ENCODE measurements around the gene CPN2. TPM values are rescaled to one million over a fixed set of nuclear protein-coding genes. Genes with fewer than 3 reads are reported as not detected.

CPN2 gene
- total and polyA plus RNA-seq, 2 of the 13 experiments (the other 11 are each of a cell fraction or from before 2014, with no cell fraction given), result 26.7 to 27.7 TPM

DNA sequence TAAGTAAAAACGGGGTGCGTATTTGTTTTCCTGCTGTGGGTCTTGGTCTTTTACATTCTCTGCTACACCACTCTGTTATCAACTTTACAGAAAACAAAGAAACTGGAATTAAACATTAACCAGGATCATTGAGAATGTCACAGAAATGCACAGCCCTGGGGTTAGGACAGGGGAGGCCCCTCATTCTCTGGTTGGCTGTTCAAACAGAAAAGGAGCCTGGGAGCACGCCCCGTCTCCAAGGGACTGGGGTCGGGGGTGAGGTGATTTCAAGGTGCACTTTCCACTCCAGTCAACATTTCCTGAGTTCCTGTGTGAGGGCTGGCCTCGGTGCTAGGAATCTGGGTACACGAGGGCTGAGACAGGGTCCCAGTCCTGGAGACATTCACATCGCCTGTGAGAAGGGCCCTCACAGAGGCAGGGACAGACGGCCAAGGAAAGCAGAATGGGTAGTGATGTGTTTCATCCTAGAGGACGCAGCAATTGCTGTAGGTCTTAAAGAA, 30.3 kb downstream of the CPN2 start (continued):
- TF ChIP-seq CC2D1A (CRISPR knock-in tag; IDR thresholded peaks at IDR 0.05) (no peak), ESRRA (CRISPR knock-in tag; IDR thresholded peaks at IDR 0.05; ENCODE audit: low read depth) (peak; percentile 77), SRF (IDR thresholded peaks at IDR 0.05; ENCODE audit: low read depth, low read length) (no peak), ZFYVE20 (CRISPR knock-in tag; IDR thresholded peaks at IDR 0.05; ENCODE audit: borderline replicate concordance, low read depth) (no peak), ZMYM4 (CRISPR knock-in tag; IDR thresholded peaks at IDR 0.05) (peak; percentile 74), ZNF556 (CRISPR knock-in tag; IDR thresholded peaks at IDR 0.05; ENCODE audit: borderline replicate concordance) (no peak), BRCA1 (CRISPR knock-in tag; IDR thresholded peaks at IDR 0.05) (no peak), MAF1 (CRISPR knock-in tag; IDR thresholded peaks at IDR 0.05; ENCODE audit: borderline replicate concordance) (no peak), REXO4 (CRISPR knock-in tag; IDR thresholded peaks at IDR 0.05; ENCODE audit: borderline replicate concordance) (no peak), ADNP (CRISPR knock-in tag; IDR thresholded peaks at IDR 0.05) (no peak), ZNF75D (CRISPR knock-in tag; IDR thresholded peaks at IDR 0.05; ENCODE audit: borderline replicate concordance) (no peak), ZNF331 (CRISPR knock-in tag; IDR thresholded peaks at IDR 0.05) (peak; percentile 47; the same call in 1 of the 2 replicates), NR3C1 (CRISPR knock-in tag; IDR thresholded peaks at IDR 0.05) (no peak), HDAC6 (IDR thresholded peaks at IDR 0.05; ENCODE audit: low read depth, low read length) (no peak), ZNF251 (CRISPR knock-in tag; IDR thresholded peaks at IDR 0.05) (no peak), SALL2 (CRISPR knock-in tag; IDR thresholded peaks at IDR 0.05) (no peak), KDM4B (CRISPR knock-in tag; IDR thresholded peaks at IDR 0.05) (no peak), SETDB1 (CRISPR knock-in tag; IDR thresholded peaks at IDR 0.05; ENCODE audit: borderline replicate concordance) (no peak)
- TF ChIP-seq, protein P1, sequence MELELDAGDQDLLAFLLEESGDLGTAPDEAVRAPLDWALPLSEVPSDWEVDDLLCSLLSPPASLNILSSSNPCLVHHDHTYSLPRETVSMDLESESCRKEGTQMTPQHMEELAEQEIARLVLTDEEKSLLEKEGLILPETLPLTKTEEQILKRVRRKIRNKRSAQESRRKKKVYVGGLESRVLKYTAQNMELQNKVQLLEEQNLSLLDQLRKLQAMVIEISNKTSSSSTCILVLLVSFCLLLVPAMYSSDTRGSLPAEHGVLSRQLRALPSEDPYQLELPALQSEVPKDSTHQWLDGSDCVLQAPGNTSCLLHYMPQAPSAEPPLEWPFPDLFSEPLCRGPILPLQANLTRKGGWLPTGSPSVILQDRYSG (CRISPR knock-in tag; IDR thresholded peaks at IDR 0.05), result no peak
- TF ChIP-seq, protein P2, sequence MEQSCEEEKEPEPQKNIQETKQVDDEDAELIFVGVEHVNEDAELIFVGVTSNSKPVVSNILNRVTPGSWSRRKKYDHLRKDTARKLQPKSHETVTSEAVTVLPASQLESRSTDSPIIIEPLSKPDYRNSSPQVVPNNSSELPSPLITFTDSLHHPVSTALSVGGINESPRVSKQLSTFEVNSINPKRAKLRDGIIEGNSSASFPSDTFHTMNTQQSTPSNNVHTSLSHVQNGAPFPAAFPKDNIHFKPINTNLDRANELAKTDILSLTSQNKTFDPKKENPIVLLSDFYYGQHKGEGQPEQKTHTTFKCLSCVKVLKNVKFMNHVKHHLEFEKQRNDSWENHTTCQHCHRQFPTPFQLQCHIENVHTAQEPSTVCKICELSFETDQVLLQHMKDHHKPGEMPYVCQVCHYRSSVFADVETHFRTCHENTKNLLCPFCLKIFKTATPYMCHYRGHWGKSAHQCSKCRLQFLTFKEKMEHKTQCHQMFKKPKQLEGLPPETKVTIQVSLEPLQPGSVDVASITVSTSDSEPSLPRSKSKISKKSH (CRISPR knock-in tag; IDR thresholded peaks at IDR 0.05; ENCODE audit: borderline replicate concordance), result no peak
- TF ChIP-seq, protein P3, sequence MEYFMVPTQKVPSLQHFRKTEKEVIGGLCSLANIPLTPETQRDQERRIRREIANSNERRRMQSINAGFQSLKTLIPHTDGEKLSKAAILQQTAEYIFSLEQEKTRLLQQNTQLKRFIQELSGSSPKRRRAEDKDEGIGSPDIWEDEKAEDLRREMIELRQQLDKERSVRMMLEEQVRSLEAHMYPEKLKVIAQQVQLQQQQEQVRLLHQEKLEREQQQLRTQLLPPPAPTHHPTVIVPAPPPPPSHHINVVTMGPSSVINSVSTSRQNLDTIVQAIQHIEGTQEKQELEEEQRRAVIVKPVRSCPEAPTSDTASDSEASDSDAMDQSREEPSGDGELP (IDR thresholded peaks at IDR 0.05; ENCODE audit: borderline replicate concordance, low read depth), result peak; percentile 9; the same call in 1 of the 2 replicates
- TF ChIP-seq, protein P4, sequence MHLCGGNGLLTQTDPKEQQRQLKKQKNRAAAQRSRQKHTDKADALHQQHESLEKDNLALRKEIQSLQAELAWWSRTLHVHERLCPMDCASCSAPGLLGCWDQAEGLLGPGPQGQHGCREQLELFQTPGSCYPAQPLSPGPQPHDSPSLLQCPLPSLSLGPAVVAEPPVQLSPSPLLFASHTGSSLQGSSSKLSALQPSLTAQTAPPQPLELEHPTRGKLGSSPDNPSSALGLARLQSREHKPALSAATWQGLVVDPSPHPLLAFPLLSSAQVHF (CRISPR knock-in tag; IDR thresholded peaks at IDR 0.05), result no peak
- TF ChIP-seq, protein P5, sequence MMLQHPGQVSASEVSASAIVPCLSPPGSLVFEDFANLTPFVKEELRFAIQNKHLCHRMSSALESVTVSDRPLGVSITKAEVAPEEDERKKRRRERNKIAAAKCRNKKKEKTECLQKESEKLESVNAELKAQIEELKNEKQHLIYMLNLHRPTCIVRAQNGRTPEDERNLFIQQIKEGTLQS (CRISPR knock-in tag; IDR thresholded peaks at IDR 0.05), result no peak
- TF ChIP-seq, protein P6, sequence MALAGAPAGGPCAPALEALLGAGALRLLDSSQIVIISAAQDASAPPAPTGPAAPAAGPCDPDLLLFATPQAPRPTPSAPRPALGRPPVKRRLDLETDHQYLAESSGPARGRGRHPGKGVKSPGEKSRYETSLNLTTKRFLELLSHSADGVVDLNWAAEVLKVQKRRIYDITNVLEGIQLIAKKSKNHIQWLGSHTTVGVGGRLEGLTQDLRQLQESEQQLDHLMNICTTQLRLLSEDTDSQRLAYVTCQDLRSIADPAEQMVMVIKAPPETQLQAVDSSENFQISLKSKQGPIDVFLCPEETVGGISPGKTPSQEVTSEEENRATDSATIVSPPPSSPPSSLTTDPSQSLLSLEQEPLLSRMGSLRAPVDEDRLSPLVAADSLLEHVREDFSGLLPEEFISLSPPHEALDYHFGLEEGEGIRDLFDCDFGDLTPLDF (CRISPR knock-in tag; IDR thresholded peaks at IDR 0.05), result no peak
- TF ChIP-seq, protein P7, sequence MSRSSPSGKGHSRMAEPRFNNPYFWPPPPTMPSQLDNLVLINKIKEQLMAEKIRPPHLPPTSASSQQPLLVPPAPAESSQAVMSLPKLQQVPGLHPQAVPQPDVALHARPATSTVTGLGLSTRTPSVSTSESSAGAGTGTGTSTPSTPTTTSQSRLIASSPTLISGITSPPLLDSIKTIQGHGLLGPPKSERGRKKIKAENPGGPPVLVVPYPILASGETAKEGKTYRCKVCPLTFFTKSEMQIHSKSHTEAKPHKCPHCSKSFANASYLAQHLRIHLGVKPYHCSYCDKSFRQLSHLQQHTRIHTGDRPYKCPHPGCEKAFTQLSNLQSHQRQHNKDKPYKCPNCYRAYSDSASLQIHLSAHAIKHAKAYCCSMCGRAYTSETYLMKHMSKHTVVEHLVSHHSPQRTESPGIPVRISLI (CRISPR knock-in tag; IDR thresholded peaks at IDR 0.05; ENCODE audit: borderline replicate concordance), result no peak
